IPS-18c (cell line): ENCODE results near the gene FCER1G.
"Not testable (repeated sequence)": the region's sequence is repeated elsewhere in the genome, so short reads cannot be mapped to it uniquely, and the experiment has no call there.

Source experiments
- H3K4me3 ChIP-seq: 2 replicates; pipeline ENCODE4 v1.7.0; 2013; ENCODE audit warnings: low read depth, mild to moderate bottlenecking, low read length, moderate library complexity; ENCODE audit not compliant: insufficient read depth
- H3K9me3 ChIP-seq: one replicate; pipeline ENCODE4 v1.6.1; 2013; ENCODE audit warnings: mild to moderate bottlenecking, low read length, moderate library complexity; ENCODE audit not compliant: control insufficient read depth, insufficient read depth

Gene FCER1G

DNA sequence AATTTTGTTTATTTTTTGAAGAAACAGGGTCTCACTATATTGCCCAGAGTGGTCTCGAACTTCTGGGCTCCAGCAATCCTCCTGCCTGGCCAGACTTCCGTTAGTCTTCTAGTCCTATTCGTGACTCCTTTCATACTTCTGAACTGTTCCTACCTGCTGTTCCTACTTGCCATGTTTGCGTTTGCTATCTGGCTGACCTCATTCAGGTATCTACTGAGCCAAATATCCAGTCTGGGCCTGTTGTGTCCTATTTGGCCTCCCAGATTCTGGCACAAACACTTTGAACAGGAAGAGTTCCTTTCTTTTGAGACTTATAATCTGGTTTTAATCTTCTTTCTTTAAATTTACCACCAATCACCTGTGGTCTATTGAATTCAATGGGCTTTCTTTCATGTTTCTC is 29.8 kb downstream of the FCER1G start:
- no peaks in the 10 kb centered on the region for H3K9me3 ChIP-seq

DNA sequence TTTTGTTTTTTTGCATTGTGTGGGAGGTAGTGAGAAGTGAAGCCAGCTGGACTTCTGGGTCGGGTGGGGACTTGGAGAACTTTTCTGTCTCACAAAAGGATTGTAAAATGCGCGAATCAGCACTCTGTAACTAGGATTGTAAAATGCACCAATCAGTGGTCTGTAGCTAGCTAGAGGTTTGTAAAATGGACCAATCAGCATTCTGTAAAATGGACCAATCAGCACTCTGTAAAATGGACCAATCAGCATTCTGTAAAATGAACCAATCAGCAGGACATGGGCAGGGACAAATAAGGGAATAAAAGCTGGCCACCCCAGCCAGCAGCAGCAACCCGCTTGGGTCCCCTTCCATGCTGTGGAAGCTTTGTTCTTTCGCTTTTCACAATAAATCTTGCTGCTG is 35.0 kb downstream of the FCER1G start:
- H3K4me3 ChIP-seq, H3K9me3 ChIP-seq: not testable (repeated sequence)

More for the DNA sequence above, 29.8 kb downstream of the FCER1G start:
- no peak overlapping the region for H3K4me3 ChIP-seq

DNA sequence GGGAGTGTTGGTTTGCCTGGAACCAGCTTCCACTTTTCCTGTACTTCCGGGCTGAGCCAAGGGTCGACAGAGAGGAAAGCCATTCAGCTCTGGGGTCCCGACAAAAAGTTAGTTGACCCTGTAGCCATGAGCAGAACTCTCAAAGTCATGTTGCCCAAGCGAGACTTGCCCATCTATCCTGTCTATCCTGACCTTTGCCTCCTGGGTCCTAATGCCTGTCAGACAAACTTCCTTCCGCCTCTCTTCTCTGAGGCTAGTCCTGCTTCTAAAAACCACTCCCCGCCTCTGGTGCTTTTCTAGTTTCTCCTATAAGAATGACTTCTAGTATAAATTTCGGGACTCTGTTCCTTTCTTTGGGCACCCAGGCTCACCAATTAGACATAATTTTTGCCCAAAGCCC is 35.7 kb downstream of the FCER1G start:
- Histone ChIP-seq H3K9me3 (peaks cover 2% of the 10 kb centered on the region), H3K4me3 (no peak overlapping the region)

- Histone ChIP-seq H3K4me3 (no peak overlapping the region), H3K9me3 (peaks cover 4% of the 10 kb centered on the region)
These were observed 36.5 kb downstream of the FCER1G start for GRCh38 chr1:161251579-161251978.

DNA sequence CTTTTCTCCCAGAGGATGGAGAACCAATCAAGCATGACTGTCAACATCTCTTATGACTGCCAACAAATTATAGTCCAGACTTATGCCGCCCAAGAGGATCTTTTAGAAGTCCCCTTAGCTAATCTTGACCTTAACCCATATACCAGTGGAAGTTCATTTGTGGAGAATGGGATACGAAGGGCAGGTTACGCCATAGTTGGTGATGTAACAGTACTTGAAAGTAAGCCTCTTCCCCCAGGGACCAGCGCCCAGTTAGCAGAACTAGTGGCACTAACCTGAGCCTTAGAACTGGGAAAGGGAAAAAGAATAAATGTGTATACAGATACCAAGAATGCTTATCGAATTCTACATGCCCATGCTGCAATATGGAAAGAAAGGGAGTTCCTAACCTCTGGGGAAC is 40.2 kb downstream of the FCER1G start:
- H3K4me3 ChIP-seq, H3K9me3 ChIP-seq: not testable (repeated sequence)

DNA sequence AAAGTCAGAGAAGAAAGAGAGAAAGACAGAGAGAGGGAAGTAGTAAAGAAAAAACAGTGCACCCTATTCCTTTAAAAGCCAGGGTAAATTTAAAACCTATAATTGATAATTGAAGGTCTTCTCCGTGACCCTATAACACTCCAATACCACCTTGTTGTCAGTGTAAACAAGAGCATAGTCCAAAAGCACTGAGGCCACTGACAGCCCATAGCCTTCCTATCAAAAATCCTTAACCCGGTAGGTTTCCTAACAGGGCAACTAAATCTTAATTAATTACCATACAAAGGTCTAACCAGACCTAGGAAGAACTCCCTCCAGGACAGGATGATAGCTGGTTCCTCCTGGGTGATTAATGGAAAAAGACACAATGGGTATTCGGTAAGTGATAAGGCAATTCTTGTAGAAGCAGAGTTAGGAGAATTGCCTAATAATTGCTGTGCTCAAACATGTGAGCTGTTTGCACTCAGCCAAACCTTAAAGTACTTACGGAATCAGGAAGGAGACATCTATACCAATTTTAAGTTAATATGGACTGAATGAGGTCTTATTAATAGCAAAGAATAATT is 40.9 kb downstream of the FCER1G start:
- H3K4me3 ChIP-seq, H3K9me3 ChIP-seq: not testable (repeated sequence)

- H3K4me3 ChIP-seq, result not testable (repeated sequence)
- peaks cover 11% of the 10 kb centered on the region for H3K9me3 ChIP-seq
These were observed 42.0 kb downstream of the FCER1G start for GRCh38 chr1:161257109-161257508.

DNA sequence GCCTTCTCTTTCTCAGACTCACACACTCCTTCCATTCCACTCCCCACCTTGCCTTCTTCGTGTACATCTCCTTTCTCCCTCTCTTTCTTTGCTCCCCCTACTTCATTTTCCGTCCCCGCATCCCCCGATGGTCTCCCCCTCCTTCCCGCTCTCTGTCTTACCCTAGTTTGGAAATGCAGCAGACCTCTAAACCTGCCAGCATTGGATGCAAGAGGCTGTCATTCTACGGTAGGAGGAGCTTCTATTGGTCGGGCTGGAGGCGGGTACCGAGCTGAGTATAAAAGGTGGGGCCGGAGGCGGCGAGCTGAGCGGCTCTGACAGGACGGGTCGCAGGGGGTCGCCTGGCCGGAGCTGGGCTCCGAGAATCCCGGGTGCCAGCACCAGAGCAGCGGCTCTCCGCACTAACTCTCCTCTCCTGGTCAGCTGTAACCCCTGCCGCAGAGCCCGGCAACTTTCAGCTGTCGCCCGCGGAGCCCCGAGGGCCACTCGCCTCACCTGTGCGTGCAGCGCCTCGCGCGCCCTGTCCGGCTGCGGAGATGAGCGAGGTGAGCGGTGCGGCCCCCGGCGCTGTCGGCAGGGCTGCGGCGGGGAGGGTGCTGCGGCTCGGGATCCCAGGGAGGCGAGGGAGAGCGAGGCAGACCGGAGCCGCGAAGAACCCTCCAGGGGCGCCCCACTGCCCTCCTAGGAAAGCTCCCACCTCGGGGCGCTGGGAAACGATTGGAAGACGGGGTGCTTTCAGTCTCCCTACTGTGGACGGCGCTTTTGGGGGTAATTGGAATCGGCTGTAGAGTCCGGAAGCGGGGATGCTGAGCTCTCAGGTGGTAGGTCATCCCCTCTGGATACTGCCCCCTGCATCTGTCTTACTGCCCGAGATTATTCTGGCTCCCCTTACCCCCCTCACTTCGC is 43.6 kb downstream of the FCER1G start, which contains the start of gene PCP4L1:
TSS of gene PCP4L1 (plus strand) at position 307 of the 906 bp plus-strand sequence. CDS start at position 537, 230 bp downstream.
- Histone ChIP-seq H3K4me3 (peak within 1 kb of the TSS; percentile 75), H3K9me3 (peaks cover 9% of the 10 kb centered on the region)

DNA sequence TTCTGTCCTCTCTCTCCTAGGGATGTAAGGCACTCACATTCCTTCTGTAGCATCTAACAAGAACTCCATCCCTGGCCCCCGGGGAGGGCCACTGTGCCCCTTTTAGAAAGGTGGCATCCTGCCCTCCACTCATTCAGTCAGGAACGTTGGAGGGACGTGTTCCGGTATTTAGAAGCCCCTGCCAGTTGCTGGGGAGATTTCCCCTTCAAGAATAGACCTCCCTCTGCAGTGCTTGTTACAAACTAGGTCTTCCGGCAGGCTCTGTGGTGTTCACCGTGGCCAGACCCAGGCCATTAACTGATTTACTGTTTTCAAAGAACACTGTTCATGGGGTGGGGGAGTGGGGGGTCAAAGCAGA is 44.2 kb downstream of the FCER1G start:
- Histone ChIP-seq H3K9me3 (peaks cover 9% of the 10 kb centered on the region), H3K4me3 (peak overlapping the region; percentile 75; the same call in 1 of the 2 replicates)

GRCh38 chr1:161259765-161260164 is 44.7 kb downstream of the FCER1G start:
- no peak overlapping the region for H3K4me3 ChIP-seq
- H3K9me3 ChIP-seq, result peaks cover 9% of the 10 kb centered on the region

DNA sequence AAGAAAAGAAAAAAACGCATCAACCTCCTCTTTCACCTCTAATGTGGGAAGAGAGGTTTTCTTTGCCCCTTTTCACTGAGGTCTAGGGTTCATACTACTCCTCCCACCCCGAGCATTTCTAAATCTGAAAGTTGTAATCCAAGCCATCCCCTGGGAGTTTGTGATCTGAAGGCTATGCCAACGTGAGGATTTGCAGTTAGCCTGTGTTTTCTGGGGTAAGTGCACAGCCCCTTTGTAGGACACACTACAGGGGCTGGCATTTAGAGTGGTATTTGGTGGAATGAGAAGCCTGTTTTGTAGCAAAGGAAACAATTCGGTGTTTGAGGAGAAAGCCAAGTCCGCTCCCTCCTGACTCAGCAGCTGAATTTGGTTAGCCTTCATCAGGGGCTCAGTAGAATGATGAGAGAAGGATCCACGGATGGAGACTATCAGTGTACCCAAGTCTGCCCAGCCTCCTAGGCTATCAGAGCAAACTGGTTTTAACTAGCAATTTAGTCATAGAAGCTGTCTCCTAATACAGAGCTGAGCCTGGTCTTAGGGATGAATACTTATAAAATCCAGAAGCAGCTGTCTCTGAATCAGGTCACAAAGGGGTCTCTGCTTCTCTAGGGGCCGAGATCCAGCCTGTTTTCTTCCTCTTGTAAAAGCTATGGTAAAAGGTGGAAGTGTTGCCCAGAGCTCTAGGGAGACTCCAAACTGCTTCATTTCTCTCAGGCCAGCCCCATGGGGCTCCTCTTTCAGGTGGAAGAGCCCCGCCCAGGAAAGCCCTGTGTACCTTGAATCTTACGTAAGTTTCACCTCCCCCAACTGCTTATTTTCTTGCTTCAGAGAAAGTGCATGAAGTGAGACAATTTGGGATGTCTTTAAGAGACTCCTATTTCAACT is 45.5 kb downstream of the FCER1G start:
- H3K4me3 ChIP-seq, result no peak overlapping the region; the same call in 1 of the 2 replicates
- peaks cover 9% of the 10 kb centered on the region for H3K9me3 ChIP-seq

- peaks cover 7% of the 10 kb centered on the region for H3K9me3 ChIP-seq
- no peak overlapping the region; the same call in 1 of the 2 replicates for H3K4me3 ChIP-seq
These were observed 46.5 kb downstream of the FCER1G start for GRCh38 chr1:161261261-161262235.

DNA sequence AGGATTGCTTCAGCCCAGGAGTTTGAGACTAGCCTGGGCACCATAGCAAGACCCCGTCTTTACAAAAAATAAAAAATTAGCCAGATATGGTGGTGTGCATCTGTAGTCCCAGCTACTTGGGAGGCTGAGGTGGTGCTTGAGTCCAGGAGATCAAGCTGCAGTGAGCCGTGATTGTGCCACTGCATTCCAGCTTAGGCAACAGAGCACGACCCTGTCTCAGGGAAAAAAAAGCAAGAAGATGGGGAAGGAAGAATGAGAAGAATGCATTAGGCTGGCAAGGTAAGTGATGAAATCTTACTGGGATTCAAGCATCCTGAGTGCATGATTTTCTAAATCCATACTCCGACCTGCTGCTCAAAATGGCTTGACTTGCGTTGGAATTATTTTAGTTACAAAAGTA is 50.2 kb downstream of the FCER1G start:
- H3K9me3 ChIP-seq, result peaks cover 2% of the 10 kb centered on the region
- no peak overlapping the region for H3K4me3 ChIP-seq

DNA sequence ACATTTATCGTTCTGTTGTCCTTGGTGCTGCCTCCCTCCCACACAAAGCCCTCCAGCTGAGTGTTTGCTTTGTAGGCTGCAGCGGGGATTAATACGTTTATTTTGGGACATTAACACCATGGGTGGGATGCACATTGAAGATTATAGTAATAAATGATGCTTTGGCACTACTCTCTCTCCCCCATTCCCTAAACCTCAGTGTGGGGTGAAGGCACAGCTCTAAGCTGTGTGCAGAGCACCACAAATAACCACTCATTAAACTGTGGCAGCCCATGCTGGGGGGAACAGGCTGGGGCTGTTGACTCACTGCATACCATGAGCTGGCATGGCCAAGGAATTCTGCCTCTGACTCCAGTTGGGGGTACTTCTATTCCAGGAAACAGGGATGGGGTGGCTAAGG is 51.1 kb downstream of the FCER1G start:
- Histone ChIP-seq H3K4me3 (no peak overlapping the region), H3K9me3 (peaks cover under 1% of the 10 kb centered on the region)

DNA sequence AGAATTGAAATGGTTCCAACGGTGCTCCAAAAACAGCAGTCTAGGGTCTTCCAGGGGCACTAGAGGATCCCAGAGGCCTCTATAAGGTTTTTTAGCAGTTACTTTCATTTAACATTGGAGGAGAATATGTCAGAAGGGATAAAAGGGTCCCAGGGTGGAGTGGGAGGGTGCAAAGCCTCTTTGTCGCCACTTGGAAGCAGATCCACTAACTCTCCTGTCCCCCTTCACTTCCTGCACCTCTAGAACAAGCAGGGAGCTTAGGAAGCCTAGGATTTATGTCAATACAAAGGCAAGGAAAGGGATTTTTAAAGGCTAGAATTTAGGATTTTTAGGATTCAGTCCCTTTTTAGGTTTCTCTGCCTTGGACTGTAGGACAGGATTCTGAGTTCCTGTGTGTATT is 51.7 kb downstream of the FCER1G start:
- Histone ChIP-seq H3K9me3 (no peaks in the 10 kb centered on the region), H3K4me3 (no peak overlapping the region)

DNA sequence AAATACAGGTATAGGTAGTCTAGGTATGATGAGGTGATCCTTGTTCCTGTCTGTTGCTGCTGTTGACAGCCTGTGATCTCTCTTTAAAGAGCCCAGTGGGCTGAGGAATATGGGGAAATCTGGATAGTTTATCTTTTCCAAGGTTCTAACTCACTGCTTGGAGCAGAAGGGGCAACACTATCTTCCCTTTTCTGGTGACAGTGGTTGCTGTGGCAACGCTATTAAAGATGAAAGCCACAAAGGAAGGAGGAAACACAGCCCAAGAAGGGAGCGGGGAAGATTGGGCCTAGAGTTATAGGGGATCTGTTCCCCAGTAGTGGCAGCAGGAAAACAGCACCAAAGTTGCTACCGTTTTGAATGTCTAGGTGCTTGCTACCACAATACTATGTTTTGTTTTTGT is 52.2 kb downstream of the FCER1G start:
- Histone ChIP-seq H3K9me3 (no peaks in the 10 kb centered on the region), H3K4me3 (no peak overlapping the region)
